ENCODE data around the gene ZFHX3.
A peak's percentile ranks its signal among the peaks of the same experiment; 100 is the strongest.

The ZFHX3 gene

DNA sequence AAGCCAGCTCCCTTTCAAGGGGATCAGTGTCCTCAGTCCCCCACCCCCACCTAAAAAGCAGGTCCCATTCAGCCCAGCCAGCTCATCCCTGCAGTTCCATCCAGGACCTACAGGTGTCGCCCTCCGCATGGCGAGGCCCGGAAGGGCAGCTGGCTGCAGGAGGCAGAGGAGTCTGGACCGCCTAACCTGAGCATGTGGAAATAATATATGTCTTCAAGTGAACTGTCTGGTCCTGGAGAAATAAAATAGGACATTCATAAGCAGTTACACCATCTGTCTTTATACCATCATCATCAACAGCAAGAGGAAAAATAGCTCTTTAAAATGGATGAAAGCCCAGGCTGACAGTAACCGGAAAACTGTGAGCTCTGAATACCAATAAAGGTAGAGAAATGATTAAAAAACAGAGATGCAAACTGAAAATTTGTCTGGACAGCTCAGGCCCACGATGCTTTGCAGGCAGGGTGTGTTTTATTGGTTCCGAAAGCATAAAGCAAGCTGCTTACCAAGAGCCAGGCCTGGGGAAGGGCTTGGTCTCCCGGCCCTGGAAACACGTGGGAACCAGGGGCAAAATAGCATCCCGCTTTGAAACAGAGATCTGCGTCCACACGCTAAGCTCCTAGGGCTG lies 215.2 kb downstream of the ZFHX3 start:
- no peaks in the 10 kb centered on the region for H4K20me1 ChIP-seq
- H3K4me1 ChIP-seq, result peaks cover 67% of the 10 kb centered on the region
- no peak overlapping the region for H3K4me3 ChIP-seq
- TF ChIP-seq Cebpa-rat (IDR thresholded peaks at IDR 0.05), result no peak
- no peaks in the 10 kb centered on the region for H3K36me3 ChIP-seq
- no peak overlapping the region for H3K9ac ChIP-seq
- no peaks in the 10 kb centered on the region for H3K27me3 ChIP-seq
- H3K4me2 ChIP-seq, result no peak overlapping the region
- H3K27ac ChIP-seq, result no peak overlapping the region
- no peaks in the 10 kb centered on the region for H3K9me3 ChIP-seq

DNA sequence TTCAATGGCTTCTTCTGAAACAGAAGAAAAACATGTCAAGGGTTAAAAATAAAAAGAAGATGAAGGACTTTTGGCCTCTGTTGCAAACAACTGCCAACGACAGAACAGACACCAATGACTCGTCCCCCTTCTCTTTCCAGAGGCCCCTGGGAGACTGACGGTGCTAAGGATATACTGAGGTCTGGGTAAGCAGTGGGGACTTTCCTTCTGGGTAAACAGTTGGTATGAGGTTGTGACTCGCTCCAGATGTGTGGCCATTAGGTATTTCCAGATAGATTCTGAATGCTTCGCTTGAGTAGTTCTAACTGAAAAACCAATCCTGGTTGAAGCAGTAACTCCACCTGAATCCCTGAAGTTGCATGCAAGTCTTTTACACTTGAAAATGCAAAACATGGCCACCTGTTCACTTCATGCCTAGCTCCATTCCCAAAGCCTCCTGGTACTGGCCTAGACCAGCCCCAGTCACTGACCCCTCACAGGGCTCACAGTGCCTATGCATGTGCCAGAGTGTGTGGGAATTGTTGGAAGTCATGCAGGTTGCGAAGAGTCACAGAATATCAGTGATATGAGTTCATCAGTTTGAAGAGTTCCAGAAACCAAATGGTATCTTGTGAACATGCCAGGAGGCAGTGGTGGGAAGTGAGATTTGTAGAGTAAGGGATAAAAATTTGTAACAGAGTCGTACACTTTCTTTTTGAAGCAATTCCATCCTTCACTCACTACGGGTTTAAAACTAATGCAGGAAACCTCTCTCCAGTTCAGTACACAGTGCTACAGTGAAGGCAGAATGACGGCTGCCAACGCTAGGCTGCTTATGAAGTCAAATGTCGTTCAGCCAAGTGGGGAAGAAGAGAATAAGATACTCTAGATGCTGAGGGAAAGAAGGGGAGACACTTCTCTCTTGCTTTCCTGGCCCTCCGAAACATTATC lies 217.8 kb downstream of the ZFHX3 start:
- H3K9me3 ChIP-seq, result no peaks in the 10 kb centered on the region
- no peaks in the 10 kb centered on the region for H4K20me1 ChIP-seq
- peak overlapping the region; percentile 68; the same call in 1 of the 2 replicates for H3K27ac ChIP-seq
- TF ChIP-seq Cebpa-rat (IDR thresholded peaks at IDR 0.05), result no peak
- no peak overlapping the region for H3K4me3 ChIP-seq
- H3K9ac ChIP-seq, result no peak overlapping the region
- no peaks in the 10 kb centered on the region for H3K36me3 ChIP-seq
- H3K27me3 ChIP-seq, result no peaks in the 10 kb centered on the region
- peaks cover 59% of the 10 kb centered on the region for H3K4me1 ChIP-seq
- peak overlapping the region; percentile 64 for H3K4me2 ChIP-seq

DNA sequence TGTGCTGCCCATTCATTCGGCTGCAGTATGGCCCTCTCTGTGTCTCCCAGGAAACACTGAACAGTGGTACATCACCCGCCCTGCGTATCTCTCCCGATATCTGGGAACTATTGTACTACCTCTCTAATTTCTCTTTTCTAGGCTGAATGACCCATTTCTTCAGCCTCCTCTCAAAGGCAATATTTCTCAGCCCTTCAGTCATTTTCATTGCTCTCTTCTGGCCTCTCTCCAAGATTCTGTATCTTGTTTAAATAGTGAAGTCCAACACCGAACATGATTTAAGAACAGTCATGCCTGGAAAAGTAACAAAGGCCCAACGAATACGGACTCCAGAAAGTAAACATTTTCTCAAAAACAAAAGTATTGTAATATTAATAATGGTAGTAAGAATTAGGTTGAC lies 220.1 kb downstream of the ZFHX3 start:
- H3K9ac ChIP-seq, result no peak overlapping the region
- H3K9me3 ChIP-seq, result no peaks in the 10 kb centered on the region
- H3K4me2 ChIP-seq, result peak overlapping the region; percentile 64
- H3K4me3 ChIP-seq, result no peak overlapping the region
- no peaks in the 10 kb centered on the region for H3K27me3 ChIP-seq
- H3K27ac ChIP-seq, result peak overlapping the region; percentile 68
- peaks cover 43% of the 10 kb centered on the region for H3K4me1 ChIP-seq
- TF ChIP-seq Cebpa-rat (IDR thresholded peaks at IDR 0.05), result no peak
- H3K36me3 ChIP-seq, result no peaks in the 10 kb centered on the region
- H4K20me1 ChIP-seq, result no peaks in the 10 kb centered on the region

- no peaks in the 10 kb centered on the region for H3K9me3 ChIP-seq
- no peak for TF ChIP-seq Cebpa-rat (IDR thresholded peaks at IDR 0.05)
These were observed 221.9 kb downstream of the ZFHX3 start for GRCh38 chr16:72825912-72826621.

GRCh38 chr16:72824761-72825160 lies 223.2 kb downstream of the ZFHX3 start:
- TF ChIP-seq Cebpa-rat (IDR thresholded peaks at IDR 0.05), result no peak
- Histone ChIP-seq H3K4me1 (peaks cover 27% of the 10 kb centered on the region), H3K4me2 (no peak overlapping the region), H3K27ac (no peak overlapping the region), H3K36me3 (no peaks in the 10 kb centered on the region), H3K9ac (no peak overlapping the region), H3K4me3 (no peak overlapping the region), H3K9me3 (no peaks in the 10 kb centered on the region), H3K27me3 (no peaks in the 10 kb centered on the region), H4K20me1 (no peaks in the 10 kb centered on the region)

More at GRCh38 chr16:72825912-72826621, 221.9 kb downstream of the ZFHX3 start:
- H3K36me3 ChIP-seq, result no peaks in the 10 kb centered on the region
- H3K4me3 ChIP-seq, result no peak overlapping the region
- peaks cover 40% of the 10 kb centered on the region for H3K4me1 ChIP-seq
- H4K20me1 ChIP-seq, result no peaks in the 10 kb centered on the region
- H3K27ac ChIP-seq, result no peak overlapping the region
- H3K9ac ChIP-seq, result no peak overlapping the region
- H3K27me3 ChIP-seq, result no peaks in the 10 kb centered on the region
- no peak overlapping the region for H3K4me2 ChIP-seq

GRCh38 chr16:72824027-72824426 lies 223.9 kb downstream of the ZFHX3 start:
- peaks cover 19% of the 10 kb centered on the region for H3K4me1 ChIP-seq
- H3K9me3 ChIP-seq, result no peaks in the 10 kb centered on the region
- no peak overlapping the region for H3K4me3 ChIP-seq
- no peaks in the 10 kb centered on the region for H3K36me3 ChIP-seq
- no peak overlapping the region for H3K9ac ChIP-seq
- H3K27me3 ChIP-seq, result no peaks in the 10 kb centered on the region
- H3K27ac ChIP-seq, result no peak overlapping the region
- no peaks in the 10 kb centered on the region for H4K20me1 ChIP-seq
- no peak for TF ChIP-seq Cebpa-rat (IDR thresholded peaks at IDR 0.05)
- no peak overlapping the region for H3K4me2 ChIP-seq

DNA sequence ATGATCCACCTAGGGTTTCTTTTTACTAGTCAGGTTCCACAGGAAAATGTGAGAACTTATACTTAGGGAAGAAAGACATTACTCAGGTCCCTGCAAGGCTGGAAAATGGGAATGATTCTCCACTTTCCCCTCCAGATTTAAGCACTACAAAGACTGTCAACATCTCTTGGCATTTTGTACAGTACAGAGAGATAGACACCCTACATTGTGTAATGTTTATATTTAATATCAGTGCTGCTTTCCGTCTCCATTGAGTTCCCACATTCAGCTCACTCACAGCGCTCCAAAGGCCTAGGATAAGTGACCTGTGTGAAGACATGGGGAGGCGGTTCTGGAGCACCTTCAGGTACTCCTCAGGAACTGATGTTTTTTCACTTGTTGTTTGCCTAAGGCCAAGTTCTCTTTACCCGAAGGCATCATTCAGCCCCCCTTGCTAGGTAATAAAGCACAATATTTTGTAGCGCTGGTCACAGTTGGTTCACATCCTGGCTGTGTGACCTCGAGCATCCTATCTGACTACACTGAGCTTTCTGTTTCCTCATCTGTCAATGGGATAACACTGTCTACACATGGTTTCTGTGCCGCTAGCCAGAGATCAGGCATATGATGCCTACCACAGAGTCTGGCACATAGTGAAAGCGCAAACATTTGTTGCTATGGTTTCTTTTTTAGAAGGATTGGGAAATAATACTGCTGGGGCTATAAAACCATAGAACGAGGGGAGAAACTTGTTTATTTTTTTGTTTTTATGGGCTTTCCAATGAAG lies 226.6 kb downstream of the ZFHX3 start:
- Histone ChIP-seq H3K4me3 (no peak overlapping the region), H3K36me3 (no peaks in the 10 kb centered on the region), H3K9me3 (no peaks in the 10 kb centered on the region), H3K4me2 (no peak overlapping the region), H3K9ac (no peak overlapping the region), H3K27me3 (no peaks in the 10 kb centered on the region), H3K4me1 (no peaks in the 10 kb centered on the region; the same call in 1 of the 2 replicates), H4K20me1 (no peaks in the 10 kb centered on the region), H3K27ac (no peak overlapping the region)
- TF ChIP-seq Cebpa-rat (IDR thresholded peaks at IDR 0.05), result no peak

- H4K20me1 ChIP-seq, result no peaks in the 10 kb centered on the region
- no peak overlapping the region for H3K4me3 ChIP-seq
- no peak overlapping the region for H3K27ac ChIP-seq
- H3K27me3 ChIP-seq, result no peaks in the 10 kb centered on the region
- H3K9ac ChIP-seq, result no peak overlapping the region
- H3K36me3 ChIP-seq, result no peaks in the 10 kb centered on the region
- no peak overlapping the region for H3K4me2 ChIP-seq
- H3K9me3 ChIP-seq, result no peaks in the 10 kb centered on the region
- H3K4me1 ChIP-seq, result peaks cover 6% of the 10 kb centered on the region
- TF ChIP-seq Cebpa-rat (IDR thresholded peaks at IDR 0.05), result no peak
These were observed 228.6 kb downstream of the ZFHX3 start for GRCh38 chr16:72819345-72819744.

DNA sequence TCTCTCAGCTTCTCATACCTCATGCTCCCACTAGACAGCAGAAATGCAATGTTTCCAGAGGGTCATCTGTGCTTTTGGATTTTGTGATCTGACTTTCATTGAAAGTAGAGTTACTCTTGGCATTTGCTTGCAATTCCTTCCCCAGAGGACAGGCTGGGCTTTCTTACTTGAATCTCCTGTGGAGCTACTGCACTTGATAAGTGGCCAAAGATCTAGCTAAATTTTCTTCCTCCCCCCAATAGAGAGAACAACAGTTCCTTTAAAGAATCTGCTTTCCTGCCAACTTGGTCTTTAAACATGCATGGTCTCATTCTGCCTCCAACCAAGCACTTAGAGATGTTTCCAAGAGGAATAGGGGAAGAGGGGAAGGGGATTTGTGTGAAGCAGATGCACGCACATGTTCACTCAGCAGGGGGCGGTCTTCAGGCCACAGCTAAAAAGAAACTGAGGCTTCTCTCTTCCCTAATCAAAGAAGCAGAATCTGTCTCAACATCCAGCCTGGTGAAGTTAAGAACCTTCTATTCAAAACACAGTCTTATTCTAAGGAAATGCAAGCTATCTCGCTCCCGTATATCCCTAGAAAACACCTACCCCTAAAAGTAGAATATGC lies 229.6 kb downstream of the ZFHX3 start:
- Histone ChIP-seq H4K20me1 (no peaks in the 10 kb centered on the region), H3K27me3 (no peaks in the 10 kb centered on the region), H3K4me3 (no peak overlapping the region), H3K9ac (no peak overlapping the region), H3K4me2 (no peak overlapping the region), H3K36me3 (no peaks in the 10 kb centered on the region), H3K27ac (no peak overlapping the region), H3K9me3 (no peaks in the 10 kb centered on the region), H3K4me1 (peaks cover 16% of the 10 kb centered on the region)
- TF ChIP-seq Cebpa-rat (IDR thresholded peaks at IDR 0.05), result no peak

Measured in BLaER1 (cell line).